Nephron progenitor cell (in vitro differentiated cells): Measurements from ENCODE around the gene GALNT12.

ENCODE experiments used
- DNase-seq: peaks from one replicate; pipeline ENCODE4 v3.0.0; 2021
- H3K27ac Mint-ChIP-seq: 2 replicates; pipeline ENCODE4 v1.8.0; 2021; ENCODE audit warnings: mild to moderate bottlenecking, moderate library complexity, mixed read lengths
- H3K27me3 Mint-ChIP-seq: 2 replicates; pipeline ENCODE4 v1.8.0; 2021; ENCODE audit warnings: mild to moderate bottlenecking, low read depth, mixed read lengths; ENCODE audit not compliant: poor library complexity
- H3K36me3 Mint-ChIP-seq: 2 replicates; pipeline ENCODE4 v1.8.0; 2021; ENCODE audit warnings: low read depth, mixed read lengths
- H3K4me1 Mint-ChIP-seq: 2 replicates; pipeline ENCODE4 v1.8.0; 2021; ENCODE audit warnings: mixed read lengths
- H3K4me3 Mint-ChIP-seq: 2 replicates; pipeline ENCODE4 v1.8.0; 2021; ENCODE audit warnings: mild to moderate bottlenecking, moderate library complexity, mixed read lengths
- H3K9me3 Mint-ChIP-seq: 2 replicates; pipeline ENCODE4 v1.8.0; 2021; ENCODE audit warnings: mild to moderate bottlenecking, moderate library complexity, mixed read lengths
- TF ChIP-seq, protein P1 (sequence below): fragments of 200-600 bp; sonication (generic); IDR thresholded peaks from 2 replicates; pipeline ENCODE4 v1.5.0; 2021; ENCODE audit warnings: antibody characterized with exemption

GALNT12 gene

DNA sequence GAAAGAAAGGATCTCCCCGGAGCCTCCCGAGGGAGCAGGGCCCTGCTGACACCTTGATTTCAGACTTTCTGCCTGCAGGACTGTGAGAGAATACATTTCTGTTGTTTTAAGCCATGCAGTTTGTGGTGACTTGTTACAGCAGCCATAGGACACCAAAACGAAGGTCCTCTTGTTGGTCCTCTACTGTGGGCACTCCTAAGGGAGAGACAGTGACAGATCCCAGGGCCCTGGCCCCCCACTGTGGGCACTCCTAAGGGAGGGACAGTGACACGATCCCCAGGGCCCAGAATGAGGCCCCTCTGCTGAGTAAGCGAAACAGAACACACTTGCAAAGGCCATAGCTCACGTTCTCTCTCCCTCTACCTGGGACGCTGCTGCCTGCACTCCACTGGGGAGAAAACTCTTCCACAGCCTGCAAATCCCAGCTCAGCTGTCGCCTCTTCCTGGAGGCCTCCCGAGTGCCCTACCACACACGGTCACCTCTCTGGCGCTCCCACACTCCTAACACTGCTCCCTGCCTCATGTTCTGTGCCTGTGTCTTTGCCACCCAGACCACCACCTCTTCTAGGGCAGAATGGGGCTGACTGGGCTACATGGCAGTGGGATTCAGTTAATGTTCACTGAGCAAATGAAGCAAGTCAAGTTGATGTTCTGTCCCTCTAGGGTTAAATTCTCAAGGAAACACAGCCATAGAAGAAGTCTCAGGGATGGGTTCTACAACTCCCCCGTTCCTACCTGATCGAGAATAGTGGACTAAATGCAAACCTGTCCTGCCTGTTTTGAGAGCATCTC, 34.9 kb upstream of the GALNT12 start:
- Mint-ChIP-seq H3K27me3 (no peaks in the 10 kb centered on the region), H3K4me1 (no peaks in the 10 kb centered on the region), H3K27ac (no peak overlapping the region), H3K36me3 (peaks cover 74% of the 10 kb centered on the region), H3K4me3 (no peak overlapping the region), H3K9me3 (no peaks in the 10 kb centered on the region)
- no peak for DNase-seq
- TF ChIP-seq, protein P1, sequence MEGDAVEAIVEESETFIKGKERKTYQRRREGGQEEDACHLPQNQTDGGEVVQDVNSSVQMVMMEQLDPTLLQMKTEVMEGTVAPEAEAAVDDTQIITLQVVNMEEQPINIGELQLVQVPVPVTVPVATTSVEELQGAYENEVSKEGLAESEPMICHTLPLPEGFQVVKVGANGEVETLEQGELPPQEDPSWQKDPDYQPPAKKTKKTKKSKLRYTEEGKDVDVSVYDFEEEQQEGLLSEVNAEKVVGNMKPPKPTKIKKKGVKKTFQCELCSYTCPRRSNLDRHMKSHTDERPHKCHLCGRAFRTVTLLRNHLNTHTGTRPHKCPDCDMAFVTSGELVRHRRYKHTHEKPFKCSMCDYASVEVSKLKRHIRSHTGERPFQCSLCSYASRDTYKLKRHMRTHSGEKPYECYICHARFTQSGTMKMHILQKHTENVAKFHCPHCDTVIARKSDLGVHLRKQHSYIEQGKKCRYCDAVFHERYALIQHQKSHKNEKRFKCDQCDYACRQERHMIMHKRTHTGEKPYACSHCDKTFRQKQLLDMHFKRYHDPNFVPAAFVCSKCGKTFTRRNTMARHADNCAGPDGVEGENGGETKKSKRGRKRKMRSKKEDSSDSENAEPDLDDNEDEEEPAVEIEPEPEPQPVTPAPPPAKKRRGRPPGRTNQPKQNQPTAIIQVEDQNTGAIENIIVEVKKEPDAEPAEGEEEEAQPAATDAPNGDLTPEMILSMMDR: no peak

DNA sequence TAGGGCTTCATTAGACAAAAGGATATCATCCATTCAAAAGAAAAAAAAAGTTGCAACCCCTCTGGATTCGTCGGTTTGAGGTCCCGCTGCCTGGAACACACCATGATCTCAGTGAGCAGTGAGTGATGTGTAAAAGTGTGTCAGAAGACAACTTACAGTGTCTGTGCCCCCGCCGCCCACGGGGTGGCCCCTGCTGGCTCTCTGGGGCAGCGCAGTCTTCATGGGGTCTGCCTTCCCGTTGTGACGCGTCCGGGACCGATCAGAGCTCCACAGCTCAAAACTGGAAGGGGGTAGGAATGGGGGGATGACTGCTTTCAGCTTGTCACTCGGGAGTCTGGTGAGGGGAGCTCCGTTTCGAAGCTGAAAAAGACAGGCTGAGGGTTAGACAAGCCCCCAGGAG, 33.7 kb upstream of the GALNT12 start:
- H3K4me1 Mint-ChIP-seq: peaks cover 2% of the 10 kb centered on the region

DNA sequence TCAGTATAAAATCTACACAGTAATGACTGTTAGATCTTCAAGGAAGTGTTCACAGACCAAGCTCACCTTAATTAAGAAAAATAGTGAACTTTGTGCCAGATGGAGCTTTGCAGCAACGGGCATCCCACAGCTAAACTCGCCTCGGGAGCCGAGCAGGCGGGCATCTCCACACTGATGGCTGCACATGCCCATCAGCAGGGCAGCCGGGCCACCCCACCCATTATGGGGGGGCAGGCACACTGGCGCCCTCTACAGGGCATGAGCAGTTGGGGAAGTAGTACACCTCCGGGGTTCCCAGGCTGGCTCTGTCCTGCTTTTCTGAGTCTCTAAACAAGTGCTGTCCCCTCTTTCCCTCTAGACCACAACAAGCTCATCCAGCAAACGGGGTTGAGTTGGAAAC, 32.7 kb upstream of the GALNT12 start:
- no peaks in the 10 kb centered on the region for H3K9me3 Mint-ChIP-seq
- no peak overlapping the region for H3K4me3 Mint-ChIP-seq
- peak; percentile 23 for DNase-seq
- peaks cover 55% of the 10 kb centered on the region for H3K36me3 Mint-ChIP-seq
- peaks cover 6% of the 10 kb centered on the region for H3K4me1 Mint-ChIP-seq
- no peaks in the 10 kb centered on the region for H3K27me3 Mint-ChIP-seq
- TF ChIP-seq, protein P1: peak; percentile 48
- H3K27ac Mint-ChIP-seq: no peak overlapping the region

More for the DNA sequence above, 33.7 kb upstream of the GALNT12 start:
- Mint-ChIP-seq H3K4me3 (no peak overlapping the region), H3K36me3 (peaks cover 66% of the 10 kb centered on the region), H3K9me3 (no peaks in the 10 kb centered on the region), H3K27ac (no peak overlapping the region), H3K27me3 (no peaks in the 10 kb centered on the region)
- no peak for DNase-seq
- TF ChIP-seq, protein P1: peak; percentile 12

DNA sequence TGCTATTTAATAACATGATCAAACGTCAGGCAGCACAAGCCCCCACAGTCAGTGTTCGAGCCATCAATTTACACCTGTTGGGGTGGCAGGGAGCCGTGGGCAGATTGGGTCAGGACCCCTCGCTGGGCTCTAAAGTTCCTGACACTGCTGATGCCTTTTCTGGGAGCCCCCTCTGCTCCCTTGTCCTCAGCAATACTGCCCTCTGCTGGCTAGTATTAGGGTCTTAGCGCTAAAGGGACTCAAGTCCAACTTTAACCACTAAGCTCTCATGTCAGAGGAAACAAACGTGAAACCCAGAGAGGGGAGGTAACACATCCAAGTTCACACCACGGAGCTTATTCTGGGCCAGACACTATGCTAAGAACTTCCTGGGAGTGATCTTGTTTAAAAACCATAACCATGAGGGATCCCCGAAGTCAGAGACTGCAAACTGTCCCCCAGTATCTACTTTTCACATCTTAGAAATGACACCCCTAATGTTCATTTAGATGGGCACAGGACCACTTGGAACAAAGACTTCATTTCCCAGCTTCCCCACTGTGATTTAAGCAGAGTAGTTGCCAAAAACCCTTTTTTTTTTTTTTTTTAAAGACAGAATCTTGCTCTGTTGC, 31.5 kb upstream of the GALNT12 start:
- Mint-ChIP-seq H3K9me3 (no peaks in the 10 kb centered on the region), H3K36me3 (peaks cover 45% of the 10 kb centered on the region), H3K4me1 (peaks cover 6% of the 10 kb centered on the region), H3K27me3 (no peaks in the 10 kb centered on the region), H3K4me3 (no peak overlapping the region), H3K27ac (no peak overlapping the region)
- peak; percentile 69 for DNase-seq
- TF ChIP-seq, protein P1: peak; percentile 70

DNA sequence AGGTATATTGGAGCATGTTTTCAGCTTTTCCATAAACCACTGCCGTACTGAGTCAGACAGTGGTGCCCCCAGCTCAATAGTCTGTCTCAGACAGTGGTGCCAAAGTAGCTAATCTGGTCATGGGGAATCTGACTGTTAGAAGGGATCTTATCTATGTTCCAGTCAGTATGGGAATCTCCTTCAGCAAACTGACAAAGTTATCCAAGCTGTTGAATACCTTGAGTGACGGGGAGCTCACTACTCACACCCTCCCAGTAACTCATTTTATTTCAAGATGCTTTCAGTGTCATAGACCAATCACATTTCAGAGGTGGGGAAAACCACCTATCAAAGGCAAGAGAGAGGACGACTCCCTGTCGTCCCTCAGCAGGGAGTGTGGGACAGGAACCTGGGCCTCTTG, 29.9 kb upstream of the GALNT12 start:
- no peaks in the 10 kb centered on the region for H3K9me3 Mint-ChIP-seq
- H3K27ac Mint-ChIP-seq: no peak overlapping the region
- H3K27me3 Mint-ChIP-seq: no peaks in the 10 kb centered on the region
- DNase-seq: no peak
- TF ChIP-seq, protein P1: no peak
- peaks cover 13% of the 10 kb centered on the region for H3K4me1 Mint-ChIP-seq
- H3K36me3 Mint-ChIP-seq: peaks cover 45% of the 10 kb centered on the region
- no peak overlapping the region for H3K4me3 Mint-ChIP-seq
